Gastrocnemius medialis (tissue), 4 donors: ENCODE measurements around the gene PIAS4. TPM values are rescaled to one million over a fixed set of nuclear protein-coding genes. Genes with fewer than 3 reads are reported as not detected.

Experiments
- ATAC-seq, 2 donors: fragments of 150-250 bp; one replicate each; pipeline ENCODE4 v1.9.1; 2016
- DNase-seq, 2 donors: peaks; one replicate each; pipeline ENCODE4 v3.0.0-alpha.2; 2019
- H3K27ac ChIP-seq, 4 donors: fragments of 200-600 bp; sonication (generic); 1 replicate in 1 of 4; 2 replicates in 3 of 4; pipeline ENCODE4 v1.5.1; 2016 to 2018; ENCODE audit warnings: mild to moderate bottlenecking in 2 of 4, moderate library complexity in 1 of 4
- H3K27me3 ChIP-seq, 3 donors: fragments of 200-600 bp; sonication (generic) in 2 of 3; 1 replicate in 1 of 3; 2 replicates in 2 of 3; pipeline versions ENCODE4 v1.5.1 to v1.6.0; 2016 to 2019; ENCODE audit warnings: mild to moderate bottlenecking in 1 of 3, moderate library complexity in 1 of 3
- H3K36me3 ChIP-seq, 2 donors: fragments of 200-600 bp; sonication (generic) in 1 of 2; one replicate each; pipeline ENCODE4 v1.5.1; 2017 to 2018
- H3K4me1 ChIP-seq, 2 donors: fragments of 200-600 bp; sonication (generic) in 1 of 2; one replicate each; pipeline ENCODE4 v1.5.1; 2016 to 2017; ENCODE audit warnings: mild to moderate bottlenecking in 2 of 2
- H3K4me3 ChIP-seq, 4 donors: fragments of 200-600 bp; sonication (generic) in 3 of 4; 1 replicate in 1 of 4; 2 replicates in 3 of 4; pipeline ENCODE4 v1.5.1; 2016 to 2019; ENCODE audit warnings: mild to moderate bottlenecking in 2 of 4
- H3K9me3 ChIP-seq, 3 donors: fragments of 200-600 bp; sonication (generic) in 2 of 3; 1 replicate in 1 of 3; 2 replicates in 2 of 3; pipeline ENCODE4 v1.5.1; 2016 to 2019
- POLR2A ChIP-seq, 2 donors: fragments of 450-650 bp; IDR thresholded peaks; one replicate each; pipeline ENCODE4 v1.6.1; 2017; ENCODE audit warnings: antibody characterized with exemption in 2 of 2, mild to moderate bottlenecking in 2 of 2, moderate library complexity in 2 of 2
- in situ Hi-C, 4 donors: fragments of 200-750 bp; cut with MboI; loops; one replicate each; pipeline versions ENCODE4 v1.15.0 to v1.8.0; 2017; ENCODE audit warnings: low sequenced_read_pairs in 4 of 4
- intact Hi-C: fragments of 100-400 bp; cut with DNase I; formaldehyde crosslinking; loops from one replicate; pipeline ENCODE4 v1.15.1; 2023; ENCODE audit warnings: low total_unique reads
- total RNA-seq, 4 donors: library from RNA; depleted of rRNA; stranded (reverse); fragments of >200 nt; gene quantifications; one replicate each; pipeline versions ENCODE4 v1.1.0 to v1.2.3, GENCODE V29; 2016
- TF ChIP-seq, protein P1 (sequence below), 5 experiments: fragments of 450-650 bp in 3 of 5; fragments of 200-600 bp in 2 of 5; sonication (generic) in 2 of 5; IDR thresholded peaks in 4 of 5; conservative IDR thresholded peaks in 1 of 5; 1 replicate in 4 of 5; 2 replicates in 1 of 5; pipeline ENCODE4 v1.5.1; 2016 to 2019; ENCODE audit warnings: antibody characterized with exemption in 5 of 5, mild to moderate bottlenecking in 3 of 5, moderate library complexity in 3 of 5

The PIAS4 gene
- total RNA-seq, 4 donors from 2014 or later, result 15.5 to 20.0 (median 17.5) TPM

DNA sequence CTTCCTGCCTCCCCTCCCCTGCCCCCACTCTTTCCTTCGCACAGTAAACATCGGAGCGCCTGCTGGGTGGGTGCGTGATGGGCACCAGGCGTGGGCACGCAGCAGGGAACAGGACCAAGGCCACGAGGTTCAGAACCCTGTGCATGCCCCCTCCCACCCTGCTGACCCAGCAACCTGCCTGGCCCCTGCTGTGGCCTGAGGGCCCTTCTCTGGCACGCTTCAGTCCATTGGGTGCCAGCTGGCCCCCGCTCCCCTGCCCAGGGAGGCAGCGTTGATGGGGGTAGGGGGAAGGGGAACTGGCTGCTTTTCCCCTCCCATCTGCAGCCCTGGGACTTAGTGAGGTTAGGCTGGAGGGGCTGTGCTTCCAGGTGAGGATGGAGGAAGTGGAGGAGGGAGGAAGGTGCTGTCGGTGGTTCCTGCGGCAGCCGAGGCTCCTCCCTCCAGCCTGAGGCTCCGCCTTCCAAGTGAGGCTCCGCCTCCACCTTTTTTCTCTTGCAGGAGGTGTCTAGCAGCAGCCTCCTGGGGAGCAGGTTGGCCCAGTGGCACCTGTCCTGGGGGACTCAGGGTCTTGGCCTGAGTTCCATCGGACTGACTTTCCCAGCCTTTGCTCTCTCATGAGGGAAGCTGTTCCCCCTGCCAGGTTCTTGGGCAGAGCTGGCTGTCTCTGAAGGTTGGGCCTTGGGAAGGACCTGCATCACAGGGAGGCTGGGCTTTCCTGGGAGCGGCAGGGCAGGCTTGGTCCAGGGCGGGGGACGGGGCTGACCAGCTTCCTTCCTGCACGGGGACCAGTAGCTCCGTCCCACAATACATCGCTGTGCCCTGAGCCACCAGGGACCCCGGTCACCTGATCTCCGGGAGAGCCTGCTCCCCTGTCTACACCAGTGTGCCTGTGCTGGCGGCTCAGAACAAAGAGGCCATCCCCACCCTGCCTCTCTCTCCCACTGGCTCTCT is 7.3 kb downstream of the PIAS4 start:
- TF ChIP-seq, protein P1, sequence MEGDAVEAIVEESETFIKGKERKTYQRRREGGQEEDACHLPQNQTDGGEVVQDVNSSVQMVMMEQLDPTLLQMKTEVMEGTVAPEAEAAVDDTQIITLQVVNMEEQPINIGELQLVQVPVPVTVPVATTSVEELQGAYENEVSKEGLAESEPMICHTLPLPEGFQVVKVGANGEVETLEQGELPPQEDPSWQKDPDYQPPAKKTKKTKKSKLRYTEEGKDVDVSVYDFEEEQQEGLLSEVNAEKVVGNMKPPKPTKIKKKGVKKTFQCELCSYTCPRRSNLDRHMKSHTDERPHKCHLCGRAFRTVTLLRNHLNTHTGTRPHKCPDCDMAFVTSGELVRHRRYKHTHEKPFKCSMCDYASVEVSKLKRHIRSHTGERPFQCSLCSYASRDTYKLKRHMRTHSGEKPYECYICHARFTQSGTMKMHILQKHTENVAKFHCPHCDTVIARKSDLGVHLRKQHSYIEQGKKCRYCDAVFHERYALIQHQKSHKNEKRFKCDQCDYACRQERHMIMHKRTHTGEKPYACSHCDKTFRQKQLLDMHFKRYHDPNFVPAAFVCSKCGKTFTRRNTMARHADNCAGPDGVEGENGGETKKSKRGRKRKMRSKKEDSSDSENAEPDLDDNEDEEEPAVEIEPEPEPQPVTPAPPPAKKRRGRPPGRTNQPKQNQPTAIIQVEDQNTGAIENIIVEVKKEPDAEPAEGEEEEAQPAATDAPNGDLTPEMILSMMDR (IDR thresholded peaks at IDR 0.05 in 4 of 5, conservative IDR thresholded peaks at IDR 0.05 in 1 of 5), result no peak
- TF ChIP-seq POLR2A (IDR thresholded peaks at IDR 0.05), result peak in 1 of 2 donors; percentile 47
- Histone ChIP-seq H3K27ac (peak overlapping the region; percentile 73 to 76 (median 74)), H3K9me3 (no peaks in the 10 kb centered on the region), H3K36me3 (peaks cover 0 to 13% of the 10 kb centered on the region in 2 donors), H3K4me1 (peaks cover 58 to 62% of the 10 kb centered on the region in 2 donors), H3K4me3 (peak overlapping the region; percentile 15 to 43 (median 28)), H3K27me3 (no peaks in the 10 kb centered on the region)
- DNase-seq (no peak), ATAC-seq (peak; percentile 12 to 34)
- in situ Hi-C loops (loop anchor here in 1 of 4 donors (25.0 kb wide), 1 partner anchor 122 kb away; no protein-coding TSS in a partner anchor), intact Hi-C loops (no loop called here)

DNA sequence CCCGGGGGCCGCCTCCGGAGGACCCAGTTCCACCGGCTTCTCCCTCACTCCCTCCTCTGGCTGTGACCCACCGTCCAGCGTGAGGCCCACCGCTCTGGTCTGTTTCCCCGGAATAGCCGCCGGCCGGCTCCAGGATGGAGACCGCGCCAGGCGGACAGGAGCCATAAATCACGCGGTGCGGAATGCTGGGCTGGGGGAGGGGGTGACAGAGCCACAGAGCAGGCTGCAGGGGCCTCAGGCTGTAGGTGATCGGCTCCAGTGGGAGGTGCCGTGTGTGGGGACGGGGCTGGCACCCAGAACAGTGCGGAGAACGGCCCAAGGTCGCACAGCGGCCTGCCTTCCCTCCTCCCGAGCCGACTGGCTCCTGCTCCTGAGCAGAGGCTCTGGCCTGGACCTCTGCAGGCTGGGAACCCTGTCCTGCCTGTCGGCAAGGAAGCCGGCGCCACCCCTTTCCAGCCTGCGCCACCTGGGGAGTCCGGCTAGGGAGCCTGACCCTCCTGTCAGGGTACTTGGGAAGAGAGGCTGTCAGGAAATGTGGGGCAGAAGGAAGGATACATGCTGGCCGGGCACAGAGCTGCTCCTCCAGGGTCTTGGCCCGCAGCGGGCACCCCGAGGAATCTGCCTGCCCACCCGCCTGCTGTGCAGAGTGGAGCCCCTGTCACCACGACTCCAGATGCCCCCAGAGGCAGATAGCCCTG is 8.3 kb downstream of the PIAS4 start:
- H3K4me1 ChIP-seq, result peaks cover 52 to 53% of the 10 kb centered on the region in 2 donors
- no peak for TF ChIP-seq POLR2A (IDR thresholded peaks at IDR 0.05)
- ATAC-seq (peak; percentile 14 to 45), DNase-seq (peak in 1 of 2 donors; percentile 44)
- peak overlapping the region; percentile 73 to 76 (median 74) for H3K27ac ChIP-seq
- intact Hi-C loops (no loop called here), in situ Hi-C loops (loop anchor here in 1 of 4 donors (25.0 kb wide), 1 partner anchor 121 kb away; no protein-coding TSS in a partner anchor)
- peaks cover 0 to 13% of the 10 kb centered on the region in 2 donors for H3K36me3 ChIP-seq
- no peaks in the 10 kb centered on the region for H3K27me3 ChIP-seq
- no peaks in the 10 kb centered on the region for H3K9me3 ChIP-seq
- peak overlapping the region; percentile 15 to 43 (median 28) for H3K4me3 ChIP-seq

DNA sequence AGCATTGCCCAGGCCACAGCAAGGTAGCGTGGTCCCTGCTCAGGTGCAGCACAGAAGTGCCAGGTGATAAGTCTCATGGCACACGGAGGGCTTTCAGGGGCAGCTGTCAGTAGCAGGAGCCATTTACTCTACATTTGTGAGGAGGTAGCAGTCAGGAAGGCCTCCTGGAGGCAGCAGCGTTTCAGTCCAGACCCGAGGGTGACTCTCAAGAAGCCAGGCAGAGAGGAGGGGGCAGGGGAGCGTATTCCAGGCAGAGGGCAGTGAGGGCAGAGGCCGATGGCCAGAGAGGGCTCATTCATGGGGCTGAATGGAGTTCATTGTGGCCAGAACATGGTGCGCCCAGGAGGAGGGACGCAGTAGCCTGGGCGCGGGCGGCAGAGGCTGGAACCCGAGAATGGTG is 8.9 kb downstream of the PIAS4 start:
- Histone ChIP-seq H3K27me3 (no peaks in the 10 kb centered on the region), H3K27ac (peak overlapping the region; percentile 73 to 76 (median 74)), H3K36me3 (peaks cover 0 to 13% of the 10 kb centered on the region in 2 donors), H3K9me3 (no peaks in the 10 kb centered on the region), H3K4me1 (peaks cover 46% of the 10 kb centered on the region in 2 donors), H3K4me3 (no peak overlapping the region)
- intact Hi-C loops (no loop called here), in situ Hi-C loops (loop anchor here in 1 of 4 donors (25.0 kb wide), 1 partner anchor 121 kb away; no protein-coding TSS in a partner anchor)
- ATAC-seq (no peak), DNase-seq (no peak)
- TF ChIP-seq, protein P1 (IDR thresholded peaks at IDR 0.05 in 4 of 5, conservative IDR thresholded peaks at IDR 0.05 in 1 of 5), result no peak
- TF ChIP-seq POLR2A (IDR thresholded peaks at IDR 0.05), result no peak

DNA sequence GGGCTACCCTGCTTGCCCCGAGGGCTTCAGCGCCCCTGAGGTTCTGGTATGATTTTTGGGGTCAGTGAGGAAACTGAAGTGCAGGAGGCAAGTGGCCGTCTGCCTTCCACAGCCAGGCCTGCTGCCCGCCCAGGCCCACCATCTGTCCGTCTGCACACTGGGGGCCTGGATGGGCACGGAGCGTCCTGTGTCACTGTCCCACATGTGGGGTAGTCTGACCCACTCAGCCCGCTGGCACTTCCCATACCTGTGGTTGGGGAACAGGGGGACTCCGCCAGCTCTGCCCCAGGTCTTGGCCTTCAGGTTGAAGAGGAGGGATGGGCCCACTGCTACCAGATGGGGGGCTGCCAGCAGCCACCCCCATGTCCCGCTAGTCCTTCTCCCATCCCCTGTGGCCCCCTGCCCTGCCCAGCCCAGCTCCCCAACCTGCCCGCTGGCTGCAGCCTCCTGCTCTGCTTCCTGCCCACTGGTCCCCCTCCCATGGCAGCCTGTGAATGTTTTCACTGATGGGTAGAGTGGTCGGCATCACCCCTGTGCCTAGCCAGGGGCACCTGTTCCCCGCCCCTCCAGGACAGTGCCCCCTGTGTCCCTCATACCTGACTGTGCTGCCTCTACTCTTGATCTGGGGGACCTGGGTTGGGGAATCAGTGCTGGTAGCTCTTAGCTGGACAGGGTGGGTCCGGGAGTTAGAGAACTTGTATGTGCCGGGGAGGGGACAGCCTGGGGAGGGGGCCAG is 9.5 kb downstream of the PIAS4 start:
- Histone ChIP-seq H3K27me3 (no peaks in the 10 kb centered on the region), H3K4me3 (no peak overlapping the region), H3K36me3 (peaks cover 0 to 13% of the 10 kb centered on the region in 2 donors), H3K9me3 (no peaks in the 10 kb centered on the region), H3K27ac (peak overlapping the region in 2 of 4 donors; percentile 73 to 74), H3K4me1 (peaks cover 45% of the 10 kb centered on the region in 2 donors)
- intact Hi-C loops, result no loop called here
- TF ChIP-seq, protein P1 (IDR thresholded peaks at IDR 0.05 in 4 of 5, conservative IDR thresholded peaks at IDR 0.05 in 1 of 5), result no peak
- TF ChIP-seq POLR2A (IDR thresholded peaks at IDR 0.05), result no peak
- ATAC-seq, result no peak
- in situ Hi-C loops, result loop anchor here in 1 of 4 donors (25.0 kb wide), 1 partner anchor 120 kb away; no protein-coding TSS in a partner anchor
- DNase-seq, result no peak
